ENCODE data around the gene USP3.
A peak's percentile ranks its signal among the peaks of the same experiment; 100 is the strongest.

DNA sequence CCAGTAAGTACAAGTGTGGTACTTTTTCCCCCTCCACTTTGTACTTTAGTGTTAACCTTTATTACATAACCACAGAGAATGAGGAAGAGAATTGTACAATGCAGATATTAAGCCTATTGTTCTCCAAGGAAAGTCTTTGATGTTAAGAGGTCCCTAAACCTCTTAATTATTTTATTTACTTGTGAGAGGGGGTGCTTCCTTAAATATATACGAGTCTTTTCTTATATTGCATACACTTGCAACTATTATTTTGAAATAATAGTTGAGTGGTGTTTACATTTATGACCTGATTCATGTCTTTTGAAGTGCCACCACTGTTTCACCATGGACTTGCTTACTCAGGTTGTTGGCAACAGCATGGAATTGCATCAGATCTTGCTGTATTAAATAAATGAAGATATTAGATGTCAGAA, 10.1 kb downstream of the USP3 start:
- peak in 1 of 2 donors; percentile 66 for TF ChIP-seq POLR2AphosphoS5 (IDR thresholded peaks at IDR 0.05)
- no peak for TF ChIP-seq CTCF (IDR thresholded peaks at IDR 0.05)
- TF ChIP-seq POLR2A (IDR thresholded peaks at IDR 0.05; ENCODE audit: low read depth), result no peak

All from esophagus muscularis mucosa (tissue), 3 donors.